HG03066 (cell line): ENCODE data around the gene TSPYL4.

ENCODE experiments used
- ATAC-seq: cut with Tn5 transposase; IDR thresholded peaks from one replicate; pipeline ENCODE4 v1.9.1; 2021; ENCODE audit warnings: low read depth; ENCODE audit not compliant: unreplicated experiment

TSPYL4 gene

DNA sequence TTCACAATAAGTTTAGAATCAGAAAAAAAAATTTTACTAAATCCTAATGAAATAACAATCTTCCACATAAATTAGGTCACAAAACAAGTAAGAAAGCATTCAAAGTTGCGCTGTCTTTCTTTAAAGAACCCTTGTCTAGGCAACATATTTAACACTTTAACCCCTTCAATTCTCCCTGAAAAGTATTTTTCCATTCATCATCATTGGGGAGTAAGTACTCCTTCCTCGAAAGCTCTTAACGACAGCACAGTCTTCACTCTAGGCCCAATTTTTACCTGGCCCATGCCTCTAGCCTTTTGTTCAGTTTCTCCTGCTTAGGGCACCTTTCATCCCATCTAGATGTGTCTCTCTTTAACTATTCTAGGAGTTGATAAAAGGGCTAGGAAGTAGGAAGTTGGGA lies 23.2 kb upstream of the TSPYL4 start:
- ATAC-seq = no peak

GRCh38 chr6:116271149-116271708 lies 17.4 kb upstream of the TSPYL4 start:
- ATAC-seq = no peak

DNA sequence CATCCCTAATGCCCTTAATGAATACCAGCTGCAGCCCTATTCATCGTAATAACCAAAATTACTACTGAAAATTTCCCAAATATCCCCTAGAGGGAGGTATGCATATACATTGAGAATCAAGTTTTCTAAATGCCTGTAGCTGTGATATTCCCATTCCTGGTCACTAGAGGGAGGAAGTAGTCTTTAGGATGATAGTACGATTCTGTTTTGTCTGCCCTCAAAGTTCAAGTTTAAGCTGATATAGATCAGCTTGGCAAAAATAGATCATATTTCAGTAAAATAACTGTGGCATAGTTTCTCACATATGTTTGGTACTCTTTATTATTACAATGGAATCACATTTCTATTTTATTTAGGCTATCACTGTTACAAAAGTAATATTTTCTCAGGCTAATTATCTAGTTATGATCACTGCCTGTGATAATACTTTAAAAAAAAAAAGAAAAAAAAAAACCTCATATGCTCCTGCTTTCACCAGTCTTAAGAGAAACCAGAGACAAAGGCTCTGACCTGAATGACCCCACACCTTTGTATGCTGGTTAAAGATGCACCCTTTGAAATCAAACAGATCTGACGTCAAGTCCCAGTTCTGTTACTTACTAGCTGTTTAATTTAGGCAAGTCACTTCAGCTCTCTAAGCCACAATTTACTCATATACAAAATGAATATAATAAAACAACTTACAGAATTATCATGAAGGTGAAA lies 14.9 kb upstream of the TSPYL4 start:
- ATAC-seq = peak; percentile 83

- no peak for ATAC-seq
Measured at GRCh38 chr6:116267836-116268588, 14.1 kb upstream of the TSPYL4 start.

- no peak for ATAC-seq
Measured at GRCh38 chr6:116266803-116267202, 12.9 kb upstream of the TSPYL4 start.

- no peak for ATAC-seq
Measured at GRCh38 chr6:116265041-116265829, 11.4 kb upstream of the TSPYL4 start.

GRCh38 chr6:116263353-116263752 lies 9.5 kb upstream of the TSPYL4 start:
- ATAC-seq = no peak

- no peak for ATAC-seq
Measured at GRCh38 chr6:116258520-116258919, 4.6 kb upstream of the TSPYL4 start.

DNA sequence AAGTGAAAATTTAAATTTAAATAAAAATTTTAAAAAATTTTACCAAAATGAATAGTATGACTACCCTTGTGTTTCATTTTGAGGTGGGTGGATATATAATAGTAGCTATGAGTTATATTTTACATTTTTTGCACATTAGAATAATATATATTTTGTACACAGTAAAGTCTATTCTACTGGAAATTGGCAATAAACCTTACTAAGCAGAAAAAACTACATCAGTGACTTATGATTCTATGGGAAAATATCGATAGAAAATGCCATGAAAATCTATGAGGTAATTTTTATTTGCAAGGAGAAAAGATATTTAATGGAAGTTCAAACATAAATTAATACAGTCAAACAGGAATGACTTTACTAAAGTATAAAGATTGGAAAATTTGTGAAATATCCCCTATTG lies 2.8 kb upstream of the TSPYL4 start:
- ATAC-seq = no peak

GRCh38 chr6:116255246-116255800 lies 1.4 kb upstream of the TSPYL4 start:
- ATAC-seq = no peak

DNA sequence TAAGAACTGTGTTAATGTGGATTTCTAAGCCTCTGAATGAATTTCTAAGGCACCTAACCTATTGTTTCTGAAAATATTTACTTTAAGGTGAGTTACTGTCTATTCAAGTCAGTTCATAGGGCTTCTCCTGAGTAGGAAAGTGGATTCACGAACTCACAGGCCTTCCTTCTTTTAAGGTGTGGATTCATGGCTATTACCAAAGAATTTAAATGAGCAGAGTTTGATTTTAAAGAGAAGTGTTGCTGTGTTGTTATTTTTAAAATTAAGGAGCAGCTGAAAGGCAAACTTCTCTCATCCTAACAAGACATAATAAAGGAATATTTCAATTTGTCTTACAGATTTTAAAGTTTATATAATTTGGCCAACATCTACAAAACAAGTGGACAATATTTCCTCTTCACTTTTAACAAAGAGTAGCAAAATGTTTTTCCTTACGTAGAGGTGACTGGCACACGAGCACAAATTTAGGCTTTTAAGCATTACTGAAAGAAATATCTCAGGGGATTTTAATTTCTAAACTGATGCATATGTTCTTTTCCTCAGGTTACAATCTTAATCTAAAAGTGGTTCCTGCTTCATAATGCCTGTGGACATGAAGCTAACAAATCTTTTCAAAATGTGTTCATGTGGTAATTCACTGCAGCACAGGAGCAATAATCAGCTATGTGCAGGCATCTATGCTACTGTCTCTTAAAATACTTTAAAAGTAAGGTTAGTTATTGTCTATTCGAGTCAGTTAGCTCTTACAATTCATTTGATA lies 602 bp upstream of the TSPYL4 start:
- peak; percentile 33 for ATAC-seq

DNA sequence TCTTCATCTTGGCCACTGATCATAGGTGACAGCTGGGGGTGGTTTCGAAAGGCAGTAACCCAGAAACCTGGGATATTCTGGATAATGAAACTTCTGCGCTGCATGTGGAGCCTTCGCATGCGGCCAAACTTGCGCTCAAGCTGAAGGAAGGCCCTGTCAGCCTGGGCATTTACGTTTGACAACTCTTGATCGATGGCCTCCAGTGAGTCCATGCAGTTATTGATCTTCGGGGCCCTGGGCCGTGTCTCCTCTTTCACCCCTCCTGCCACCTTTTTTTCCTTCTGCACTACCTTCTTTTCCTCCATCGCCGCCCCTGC lies 729 bp downstream of the TSPYL4 start:
- no peak for ATAC-seq

DNA sequence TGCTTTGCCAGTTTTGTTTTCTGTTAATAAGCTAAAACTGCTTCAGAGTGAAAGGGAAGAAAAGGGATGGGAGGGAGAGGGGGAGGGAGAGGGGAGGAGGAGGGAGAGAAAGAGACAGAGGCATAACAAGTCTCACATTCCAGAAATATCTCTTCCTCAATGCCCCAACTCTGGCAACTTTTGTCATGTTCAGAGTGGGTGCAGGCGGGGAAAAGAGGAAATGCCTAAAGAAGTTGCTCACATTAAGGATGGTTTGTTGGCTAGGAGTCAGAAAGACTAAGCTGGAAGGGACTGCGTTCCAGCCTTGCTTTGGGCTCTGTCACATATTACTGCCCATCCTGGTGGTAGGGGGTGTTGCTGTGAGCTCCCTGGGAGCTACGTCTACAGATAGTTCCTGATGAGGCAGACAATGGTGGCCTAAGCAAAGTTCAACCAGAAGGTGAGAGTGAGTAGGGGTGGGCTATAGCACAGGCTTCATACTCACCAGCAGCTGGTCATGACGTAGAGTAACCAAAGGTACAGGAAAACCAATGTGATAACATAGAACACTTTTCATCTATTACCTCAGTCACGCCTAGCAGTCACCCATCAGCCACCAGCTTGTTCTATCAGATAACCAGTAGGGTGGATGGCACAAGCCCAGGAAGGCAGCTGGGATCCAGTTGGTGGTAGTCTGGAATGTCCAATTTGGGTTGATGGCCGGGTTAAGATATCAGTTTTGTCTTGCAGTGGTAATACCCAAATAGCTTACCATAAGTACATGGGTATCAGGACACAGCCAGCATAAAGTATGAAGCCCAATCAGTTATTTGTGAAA lies 2.1 kb downstream of the TSPYL4 start:
- no peak for ATAC-seq

- no peak for ATAC-seq
Measured at GRCh38 chr6:116248577-116248976, 5.3 kb downstream of the TSPYL4 start.

DNA sequence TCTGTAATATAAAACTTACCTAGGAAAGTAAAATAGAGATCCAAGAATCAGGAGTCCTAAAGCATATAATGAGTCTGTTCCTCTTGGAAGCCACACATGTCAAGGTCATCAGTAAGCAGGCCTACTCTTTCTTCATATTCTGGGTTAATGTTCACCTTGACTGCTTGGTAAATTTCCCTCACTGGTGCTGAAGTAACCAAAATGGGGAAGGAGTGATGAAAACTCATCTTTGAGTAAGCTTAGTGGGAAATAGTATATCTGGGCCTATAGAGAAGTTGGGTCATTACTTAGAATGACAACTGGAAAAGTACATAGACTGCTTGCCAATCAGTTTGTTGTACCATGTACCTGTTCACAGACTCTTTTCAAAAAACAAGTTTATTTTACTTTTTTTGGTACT lies 6.6 kb downstream of the TSPYL4 start:
- ATAC-seq = no peak

DNA sequence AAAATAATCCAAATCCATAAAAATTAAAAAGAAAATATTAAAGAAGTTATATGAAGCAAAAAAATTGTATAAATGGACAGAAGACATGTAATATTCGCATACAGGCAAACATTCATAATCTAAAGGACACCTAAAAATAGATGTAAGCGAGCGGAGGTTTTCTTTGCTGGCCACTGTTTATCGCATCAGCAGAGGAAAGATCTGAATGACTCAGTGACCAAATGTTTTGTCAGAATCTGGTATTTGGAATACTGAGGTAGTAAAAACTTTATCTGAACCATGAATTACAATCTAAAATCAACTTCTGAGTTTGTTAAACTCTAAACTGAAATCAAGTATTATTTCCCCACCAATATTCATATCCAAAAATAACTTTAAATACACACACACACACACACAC lies 7.8 kb downstream of the TSPYL4 start:
- ATAC-seq = no peak

- ATAC-seq = no peak
Measured at GRCh38 chr6:116244284-116244683, 9.6 kb downstream of the TSPYL4 start.

GRCh38 chr6:116239856-116240255 lies 14.0 kb downstream of the TSPYL4 start:
- ATAC-seq = no peak

- no peak for ATAC-seq
Measured at GRCh38 chr6:116239256-116239655, 14.6 kb downstream of the TSPYL4 start.
